Breast epithelium (tissue), 4 donors: ENCODE measurements around the gene CEP128. TPM values are rescaled to one million over a fixed set of nuclear protein-coding genes. Genes with fewer than 3 reads are reported as not detected.

Experiments used
- DNase-seq, 2 donors: peaks; one replicate each; pipeline ENCODE4 v3.0.0-alpha.2; 2019; ENCODE audit warnings: low spot score in 2 of 2
- H3K27ac ChIP-seq, 2 donors: fragments of 200-600 bp; sonication (generic) in 1 of 2; one replicate each; pipeline ENCODE4 v1.5.1; 2016 to 2019; ENCODE audit warnings: mild to moderate bottlenecking in 1 of 2
- H3K27me3 ChIP-seq, 2 donors: fragments of 200-600 bp; sonication (generic) in 1 of 2; one replicate each; pipeline versions ENCODE4 v1.5.1 to v1.6.0; 2017 to 2019; ENCODE audit warnings: control low read depth in 1 of 2, mild to moderate bottlenecking in 1 of 2
- H3K36me3 ChIP-seq: fragments of 200-600 bp; one replicate; pipeline ENCODE4 v1.5.1; 2019
- H3K4me1 ChIP-seq, 2 donors: fragments of 200-600 bp; sonication (generic); one replicate each; pipeline ENCODE4 v1.5.1; 2016 to 2019; ENCODE audit warnings: control low read depth in 1 of 2
- H3K4me3 ChIP-seq, 3 donors: fragments of 200-600 bp; sonication (generic); 1 replicate in 2 of 3; 2 replicates in 1 of 3; pipeline ENCODE4 v1.5.1; 2016 to 2019; ENCODE audit warnings: mild to moderate bottlenecking in 3 of 3, moderate library complexity in 2 of 3
- H3K9me3 ChIP-seq, 2 donors: fragments of 200-600 bp; sonication (generic) in 1 of 2; one replicate each; pipeline ENCODE4 v1.5.1; 2016 to 2019; ENCODE audit warnings: control low read depth in 1 of 2
- POLR2A ChIP-seq: fragments of 450-650 bp; IDR thresholded peaks from one replicate; pipeline ENCODE4 v1.6.1; 2016; ENCODE audit warnings: antibody characterized with exemption, mild to moderate bottlenecking, moderate library complexity
- POLR2AphosphoS5 ChIP-seq, 3 donors: sonication (generic); formaldehyde crosslinking; IDR thresholded peaks; one replicate each; pipeline ENCODE4 v1.6.1; 2017; ENCODE audit warnings: antibody characterized with exemption in 3 of 3
- intact Hi-C: fragments of 100-400 bp; cut with DNase I; formaldehyde crosslinking; loops from one replicate; pipeline ENCODE4 v1.15.1; 2023; ENCODE audit warnings: low total_unique reads
- total RNA-seq, 3 donors: library from RNA; depleted of rRNA; stranded (reverse); fragments of >200 nt; gene quantifications; one replicate each; pipeline ENCODE4 v1.1.0, GENCODE V29; 2016
- TF ChIP-seq, protein P1 (sequence below), 3 donors: fragments of 450-650 bp; IDR thresholded peaks; one replicate each; pipeline ENCODE4 v1.5.1; 2016 to 2017; ENCODE audit warnings: antibody characterized with exemption in 3 of 3, mild to moderate bottlenecking in 3 of 3, moderate library complexity in 3 of 3

The CEP128 gene
- total RNA-seq, 3 donors from 2014 or later, result 10.2 to 16.1 (median 11.0) TPM

GRCh38 chr14:80605536-80605935 is 336.0 kb downstream of the CEP128 start:
- no peak for DNase-seq
- Histone ChIP-seq H3K4me3 (no peak overlapping the region), H3K36me3 (no peaks in the 10 kb centered on the region), H3K4me1 (no peaks in the 10 kb centered on the region), H3K27ac (no peak overlapping the region), H3K27me3 (no peaks in the 10 kb centered on the region), H3K9me3 (no peaks in the 10 kb centered on the region)
- no peak for TF ChIP-seq POLR2A
- TF ChIP-seq, protein P1, sequence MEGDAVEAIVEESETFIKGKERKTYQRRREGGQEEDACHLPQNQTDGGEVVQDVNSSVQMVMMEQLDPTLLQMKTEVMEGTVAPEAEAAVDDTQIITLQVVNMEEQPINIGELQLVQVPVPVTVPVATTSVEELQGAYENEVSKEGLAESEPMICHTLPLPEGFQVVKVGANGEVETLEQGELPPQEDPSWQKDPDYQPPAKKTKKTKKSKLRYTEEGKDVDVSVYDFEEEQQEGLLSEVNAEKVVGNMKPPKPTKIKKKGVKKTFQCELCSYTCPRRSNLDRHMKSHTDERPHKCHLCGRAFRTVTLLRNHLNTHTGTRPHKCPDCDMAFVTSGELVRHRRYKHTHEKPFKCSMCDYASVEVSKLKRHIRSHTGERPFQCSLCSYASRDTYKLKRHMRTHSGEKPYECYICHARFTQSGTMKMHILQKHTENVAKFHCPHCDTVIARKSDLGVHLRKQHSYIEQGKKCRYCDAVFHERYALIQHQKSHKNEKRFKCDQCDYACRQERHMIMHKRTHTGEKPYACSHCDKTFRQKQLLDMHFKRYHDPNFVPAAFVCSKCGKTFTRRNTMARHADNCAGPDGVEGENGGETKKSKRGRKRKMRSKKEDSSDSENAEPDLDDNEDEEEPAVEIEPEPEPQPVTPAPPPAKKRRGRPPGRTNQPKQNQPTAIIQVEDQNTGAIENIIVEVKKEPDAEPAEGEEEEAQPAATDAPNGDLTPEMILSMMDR (IDR thresholded peaks at IDR 0.05), result no peak
- intact Hi-C loops, result no loop called here

GRCh38 chr14:80602946-80603345 is 338.6 kb downstream of the CEP128 start:
- intact Hi-C loops, result no loop called here
- Histone ChIP-seq H3K27ac (no peak overlapping the region), H3K27me3 (no peaks in the 10 kb centered on the region), H3K9me3 (no peaks in the 10 kb centered on the region), H3K4me3 (no peak overlapping the region), H3K36me3 (no peaks in the 10 kb centered on the region), H3K4me1 (no peaks in the 10 kb centered on the region)
- DNase-seq, result no peak
- TF ChIP-seq POLR2A, result no peak
- TF ChIP-seq, protein P1 (IDR thresholded peaks at IDR 0.05), result no peak
- TF ChIP-seq POLR2AphosphoS5 (IDR thresholded peaks at IDR 0.05), result no peak

GRCh38 chr14:80587096-80587724 is 354.3 kb downstream of the CEP128 start:
- no peaks in the 10 kb centered on the region for H3K36me3 ChIP-seq

DNA sequence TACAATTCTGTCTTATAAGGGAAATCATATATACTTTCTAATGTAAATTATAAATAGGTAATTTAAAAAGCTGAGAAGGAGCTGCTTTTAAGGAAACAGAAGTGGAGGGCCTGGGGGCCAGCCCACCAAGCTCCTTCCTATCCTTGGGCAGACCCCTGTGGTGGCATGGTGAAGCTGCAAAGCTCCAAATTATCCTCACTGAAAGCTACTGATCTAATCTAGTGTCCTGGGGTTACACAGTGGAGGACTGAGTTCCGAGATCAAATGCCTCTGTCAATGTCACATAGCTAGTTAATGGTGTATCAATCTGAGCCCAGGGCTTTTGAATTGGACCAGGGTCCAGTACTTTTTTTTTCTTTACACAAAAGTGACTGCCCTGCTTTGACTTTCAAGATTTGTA is 355.4 kb downstream of the CEP128 start:
- DNase-seq, result no peak
- H3K27ac ChIP-seq, result no peak overlapping the region
- TF ChIP-seq POLR2A, result no peak
- TF ChIP-seq POLR2AphosphoS5 (IDR thresholded peaks at IDR 0.05), result no peak
- TF ChIP-seq, protein P1 (IDR thresholded peaks at IDR 0.05), result no peak
- H3K36me3 ChIP-seq, result no peaks in the 10 kb centered on the region
- no peaks in the 10 kb centered on the region for H3K27me3 ChIP-seq
- H3K9me3 ChIP-seq, result no peaks in the 10 kb centered on the region
- intact Hi-C loops, result no loop called here
- H3K4me1 ChIP-seq, result no peaks in the 10 kb centered on the region
- H3K4me3 ChIP-seq, result no peak overlapping the region

More at GRCh38 chr14:80587096-80587724, 354.3 kb downstream of the CEP128 start:
- TF ChIP-seq, protein P1 (IDR thresholded peaks at IDR 0.05), result no peak
- TF ChIP-seq POLR2A, result no peak
- DNase-seq, result no peak
- no peaks in the 10 kb centered on the region for H3K4me1 ChIP-seq
- peaks cover 0 to 10% of the 10 kb centered on the region in 2 donors for H3K9me3 ChIP-seq
- H3K27ac ChIP-seq, result no peak overlapping the region
- no peaks in the 10 kb centered on the region for H3K27me3 ChIP-seq
- intact Hi-C loops, result no loop called here
- H3K4me3 ChIP-seq, result no peak overlapping the region

DNA sequence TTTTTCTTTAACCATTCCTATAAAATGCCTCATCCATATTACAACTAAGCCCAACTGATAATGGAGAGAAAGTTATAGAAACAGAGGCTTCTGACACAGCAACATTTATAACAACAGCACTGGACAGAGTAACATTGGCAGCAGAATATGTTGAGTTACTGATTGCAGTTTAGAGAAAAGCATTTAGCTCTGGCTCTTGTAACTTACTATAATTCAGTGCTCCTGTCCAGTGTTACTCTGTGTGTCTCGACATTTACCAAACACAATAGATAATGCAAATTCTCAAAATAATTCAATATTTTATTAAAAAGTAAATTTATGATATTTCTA is 356.1 kb downstream of the CEP128 start:
- TF ChIP-seq, protein P1 (IDR thresholded peaks at IDR 0.05), result no peak
- TF ChIP-seq POLR2A (no peak), POLR2AphosphoS5 (IDR thresholded peaks at IDR 0.05) (no peak)
- Histone ChIP-seq H3K27ac (no peak overlapping the region), H3K4me3 (no peak overlapping the region), H3K4me1 (no peaks in the 10 kb centered on the region), H3K27me3 (no peaks in the 10 kb centered on the region), H3K36me3 (no peaks in the 10 kb centered on the region), H3K9me3 (no peaks in the 10 kb centered on the region)
- DNase-seq, result no peak
- intact Hi-C loops, result no loop called here
